HL-60/S4 treated with phorbol 12-myristate 13-acetate at 8.2 ng/mL for 4 days and 3 days (cell line): ENCODE results near the gene EVA1C.
"Not testable (repeated sequence)": the region's sequence is repeated elsewhere in the genome, so short reads cannot be mapped to it uniquely, and the experiment has no call there.

ENCODE experiments used
- in situ Hi-C: fragments of 300-500 bp; cut with MboI; formaldehyde crosslinking; loops from 2 replicates; pipeline ENCODE4 v1.15.0; 2022; ENCODE audit warnings: low sequenced_read_pairs

Gene EVA1C

DNA sequence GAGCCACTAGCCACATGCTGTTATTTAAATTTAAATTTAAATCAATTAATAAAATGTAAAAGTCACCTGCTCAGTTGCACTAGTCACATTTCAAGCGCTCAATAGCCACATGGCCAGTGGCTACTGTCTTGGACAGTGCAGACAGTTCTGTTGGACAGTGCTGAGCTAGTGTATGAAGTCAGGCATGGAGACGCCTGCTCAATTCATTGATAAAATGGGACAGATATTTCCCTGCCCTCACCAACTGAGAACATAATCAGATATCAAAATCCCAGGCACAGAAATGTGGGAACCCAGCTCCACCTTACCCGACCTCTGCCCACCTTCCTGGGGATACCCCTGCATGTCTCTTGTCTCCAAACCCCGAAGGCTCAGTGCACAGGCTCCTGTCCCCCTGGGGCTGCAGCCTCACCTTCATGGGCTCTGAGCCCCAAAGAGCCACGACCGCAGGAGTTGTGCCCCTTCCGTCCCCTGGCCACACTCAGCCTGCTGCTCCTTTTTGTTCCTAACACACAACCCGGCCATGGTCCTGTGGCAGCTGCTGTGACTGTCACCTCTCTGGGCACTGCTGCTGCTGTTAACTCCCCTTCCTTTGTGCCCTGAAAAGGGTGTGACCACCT, 109.3 kb downstream of the EVA1C start:
- in situ Hi-C loops: no loop called here

DNA sequence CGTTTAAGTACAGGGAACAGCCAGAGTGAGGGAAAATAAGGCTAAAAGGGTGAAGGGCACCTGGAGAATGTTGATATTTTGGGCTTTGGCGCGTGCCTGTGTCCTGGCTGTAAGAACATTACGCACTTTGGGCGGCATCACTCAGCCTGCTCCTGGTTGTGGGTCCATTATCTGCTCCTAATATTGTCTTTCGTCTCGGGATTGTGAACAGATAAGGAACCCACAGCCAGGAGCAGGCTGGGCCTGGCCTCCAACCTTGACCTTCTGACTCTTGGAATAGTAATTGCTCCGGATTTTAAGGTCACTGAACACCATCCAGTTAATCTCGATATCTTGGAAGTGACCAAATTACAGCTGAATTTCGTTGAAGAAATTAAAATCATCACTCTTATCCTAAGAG, 111.0 kb downstream of the EVA1C start:
- in situ Hi-C loops: no loop called here

DNA sequence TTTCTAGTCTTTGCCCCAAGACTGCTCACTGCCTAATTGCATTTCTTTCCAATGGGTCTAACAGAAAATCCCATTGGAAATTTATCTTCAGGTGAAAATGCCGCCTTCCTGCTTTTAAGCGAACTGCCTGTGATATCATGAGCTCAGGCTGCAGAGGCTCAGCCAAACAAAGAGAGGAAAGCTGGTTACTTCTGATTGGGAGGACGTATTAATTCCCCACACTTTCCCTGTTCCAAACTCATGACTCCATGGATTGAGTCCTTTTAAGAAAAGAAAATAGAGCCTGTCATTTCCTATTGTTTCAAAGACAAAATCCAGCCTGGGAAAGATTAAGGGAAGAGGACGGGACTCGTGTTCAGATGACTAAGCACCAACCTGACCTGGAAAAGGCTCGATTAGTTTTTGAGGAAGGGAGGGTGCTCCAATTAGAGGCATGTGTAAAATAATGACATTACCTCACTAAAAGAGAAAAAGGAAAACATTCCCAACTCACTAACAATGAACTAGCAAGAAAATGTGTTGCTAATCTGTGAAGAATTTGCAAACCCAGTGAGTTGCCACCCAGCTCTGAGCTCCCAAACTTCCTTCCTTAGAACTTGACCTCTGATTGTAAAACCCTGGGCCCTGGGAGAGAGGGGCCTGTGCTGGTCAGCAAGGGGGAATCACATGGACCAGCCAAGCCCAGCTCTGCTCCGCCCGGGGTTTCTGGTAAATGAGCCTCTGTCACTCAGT, 111.6 kb downstream of the EVA1C start:
- in situ Hi-C loops: no loop called here

- in situ Hi-C loops: no loop called here
These were observed 112.8 kb downstream of the EVA1C start for GRCh38 chr21:32525282-32525681.

- in situ Hi-C loops: no loop called here
These were observed 117.2 kb downstream of the EVA1C start for GRCh38 chr21:32529679-32530078.

GRCh38 chr21:32530809-32531208, 118.3 kb downstream of the EVA1C start:
- in situ Hi-C loops: not testable (repeated sequence)

GRCh38 chr21:32531561-32531960, 119.1 kb downstream of the EVA1C start:
- in situ Hi-C loops: not testable (repeated sequence)

- in situ Hi-C loops: no loop called here
These were observed 120.1 kb downstream of the EVA1C start for GRCh38 chr21:32532636-32533035.

DNA sequence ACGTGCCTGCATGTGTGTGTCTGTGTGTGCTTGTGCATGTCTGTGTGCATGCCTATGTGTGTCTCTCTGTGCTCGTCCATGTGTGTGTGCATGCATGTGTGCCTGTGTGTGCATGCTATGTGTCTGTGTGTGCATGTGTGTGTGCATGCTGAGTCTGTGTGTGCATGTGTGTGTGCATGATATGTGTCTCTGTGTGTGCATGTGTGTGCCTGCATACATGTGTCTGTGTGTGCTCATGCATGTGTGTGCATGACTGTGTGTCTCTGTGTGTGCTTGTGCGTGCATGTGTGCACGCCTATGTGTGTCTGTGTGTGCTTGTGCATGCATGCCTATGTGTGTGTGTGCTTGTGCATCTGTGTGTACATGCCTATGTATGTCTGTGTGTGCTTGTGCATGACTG, 120.5 kb downstream of the EVA1C start:
- in situ Hi-C loops: no loop called here

DNA sequence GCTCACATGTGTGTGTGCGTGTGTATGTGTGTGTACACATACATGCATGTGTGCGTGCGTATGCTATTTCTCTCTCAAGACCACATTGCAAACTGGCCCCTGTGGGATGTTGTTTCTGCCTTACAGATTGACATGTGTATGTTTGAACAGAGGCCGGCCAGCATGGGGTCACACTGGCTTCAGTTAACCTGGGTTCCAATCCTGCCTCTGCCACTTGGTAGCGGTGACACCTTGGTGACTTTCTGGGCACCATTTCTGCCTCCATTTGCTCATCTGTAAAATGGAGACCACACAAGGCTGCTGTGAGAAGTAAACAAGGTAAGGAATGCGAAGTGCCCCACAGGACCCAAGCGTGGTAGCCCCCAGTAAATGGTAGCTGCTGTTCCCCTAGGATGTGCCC, 121.1 kb downstream of the EVA1C start:
- in situ Hi-C loops: no loop called here

DNA sequence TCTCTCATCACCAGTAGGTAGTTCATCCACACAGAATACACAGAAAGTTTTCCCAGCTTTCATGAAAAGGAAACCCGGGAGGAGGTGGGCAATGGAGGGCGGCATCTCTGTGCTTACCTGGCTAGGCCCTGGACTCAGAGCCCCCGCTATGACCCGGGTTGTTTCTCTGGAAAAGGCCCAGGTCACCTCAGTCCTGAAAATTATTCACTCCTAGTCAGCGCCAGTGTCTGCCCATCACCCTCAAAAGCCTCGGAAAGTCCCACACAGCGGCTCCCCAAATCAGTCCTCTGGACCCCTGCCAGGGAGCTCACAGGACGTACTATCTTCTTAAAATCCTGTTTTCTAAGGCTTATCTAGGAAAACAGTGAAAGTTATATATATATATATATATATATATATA, 121.6 kb downstream of the EVA1C start:
- in situ Hi-C loops: no loop called here

- in situ Hi-C loops: no loop called here
These were observed 123.1 kb downstream of the EVA1C start for GRCh38 chr21:32535612-32536011.

DNA sequence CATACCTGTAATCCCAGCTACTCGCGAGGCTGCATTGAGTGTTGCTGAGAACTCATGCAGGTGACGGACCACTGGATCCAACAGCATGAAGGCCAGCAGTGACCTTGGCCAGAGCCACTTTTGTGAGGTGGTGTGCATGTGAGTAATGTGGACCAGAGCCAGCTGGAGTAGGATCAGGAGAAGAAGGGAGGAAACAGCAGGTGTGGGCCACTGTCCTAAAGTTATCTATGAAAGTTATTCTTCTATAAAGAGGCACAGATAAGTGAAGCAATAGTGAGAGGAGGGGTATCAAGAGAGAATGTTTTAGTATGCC, 125.0 kb downstream of the EVA1C start:
- in situ Hi-C loops: no loop called here

GRCh38 chr21:32538147-32538792, 125.8 kb downstream of the EVA1C start:
- in situ Hi-C loops: no loop called here

- in situ Hi-C loops: no loop called here
These were observed 126.9 kb downstream of the EVA1C start for GRCh38 chr21:32539378-32539777.

GRCh38 chr21:32543056-32543455, 130.6 kb downstream of the EVA1C start:
- in situ Hi-C loops: not testable (repeated sequence)

GRCh38 chr21:32543975-32544374, 131.5 kb downstream of the EVA1C start:
- in situ Hi-C loops: no loop called here

- in situ Hi-C loops: no loop called here
These were observed 132.2 kb downstream of the EVA1C start for GRCh38 chr21:32544697-32545096.

DNA sequence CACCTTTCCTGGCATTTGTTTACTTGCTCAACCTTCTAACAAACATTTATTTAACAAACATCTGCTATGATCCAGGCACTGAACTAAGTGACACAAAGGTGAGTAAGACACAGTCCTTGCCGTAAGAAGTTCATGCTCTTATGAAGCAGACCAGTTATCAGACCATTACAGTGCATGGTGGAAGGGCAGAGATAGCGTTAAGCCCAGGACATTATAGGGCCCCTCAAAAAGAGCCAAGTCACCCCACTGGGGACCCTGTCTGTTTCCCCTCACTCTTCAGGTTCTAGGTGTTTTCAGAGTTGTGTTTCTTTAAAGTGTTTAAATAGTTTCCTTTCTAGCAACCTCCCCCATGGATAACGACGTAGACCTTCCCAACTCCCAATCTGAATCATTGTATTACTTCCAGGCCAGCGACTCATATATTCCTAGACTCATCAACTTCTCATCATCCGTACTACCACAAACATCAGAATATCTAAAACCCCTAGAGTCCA, 133.5 kb downstream of the EVA1C start:
- in situ Hi-C loops: no loop called here

GRCh38 chr21:32547018-32547417, 134.5 kb downstream of the EVA1C start:
- in situ Hi-C loops: no loop called here

GRCh38 chr21:32548978-32549377, 136.5 kb downstream of the EVA1C start:
- in situ Hi-C loops: no loop called here

DNA sequence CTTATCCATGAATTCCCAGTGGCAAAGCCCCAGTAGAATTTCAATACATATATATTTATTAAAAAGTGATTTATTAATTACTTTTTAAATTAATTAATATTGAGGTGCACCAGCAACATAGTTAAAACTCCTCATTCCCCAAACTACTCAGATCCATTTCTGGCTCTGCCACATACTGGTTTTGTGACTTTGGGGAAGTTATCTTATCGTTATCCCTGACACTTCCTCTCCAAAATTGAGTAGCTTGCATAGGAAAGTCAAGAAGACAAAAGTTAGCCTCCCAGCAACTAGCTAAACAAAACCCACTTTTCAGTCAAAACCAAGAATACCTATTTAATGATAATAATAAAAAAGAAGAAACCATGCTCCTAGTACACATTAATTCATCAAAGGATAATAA, 136.9 kb downstream of the EVA1C start:
- in situ Hi-C loops: no loop called here
